ENCODE data around the gene DNAH2. TPM values are rescaled to one million over a fixed set of nuclear protein-coding genes. Genes with fewer than 3 reads are reported as not detected.
A peak's percentile ranks its signal among the peaks of the same experiment; 100 is the strongest.

The DNAH2 gene
- total and polyA plus RNA-seq, 9 of the 15 experiments (the other 6 are each of a cell fraction or from before 2014, with no cell fraction given): 0.03 TPM; not detected in 8

GRCh38 chr17:7687072-7687907 lies 30.3 kb upstream of the DNAH2 start, which contains the start of gene TP53 (continued):
- TF ChIP-seq ZHX1 (conservative IDR thresholded peaks at IDR 0.05; ENCODE audit: low read length) (peak; percentile 56; the same call in 1 of the 2 replicates), PREB (CRISPR knock-in tag; IDR thresholded peaks at IDR 0.05) (no peak), CREM (IDR thresholded peaks at IDR 0.05; ENCODE audit: low read depth) (peak; percentile 58; the same call in 1 of the 2 replicates), PCBP1 (IDR thresholded peaks at IDR 0.05; ENCODE audit: low read depth, low read length, poor library complexity, severe bottlenecking) (no peak), L3MBTL2 (IDR thresholded peaks at IDR 0.05) (peak; percentile 73), SIX5 (IDR thresholded peaks at IDR 0.05; ENCODE audit: borderline replicate concordance in 1 of 2, insufficient read depth in 1 of 2, low read depth in 1 of 2, low read length in 2 of 2) (peak; percentile 55 to 75; a peak in 2 of 4 replicates), CHCHD3 (CRISPR knock-in tag; IDR thresholded peaks at IDR 0.05) (no peak), TGIF2 (CRISPR knock-in tag; IDR thresholded peaks at IDR 0.05) (no peak), ZBTB5 (IDR thresholded peaks at IDR 0.05) (peak; percentile 52; the same call in 1 of the 2 replicates), MEF2D (tag; conservative IDR thresholded peaks at IDR 0.05; ENCODE audit: low read depth) (no peak), ZNF384 (IDR thresholded peaks at IDR 0.05; ENCODE audit: low read depth, low read length) (no peak), ZNF24 (IDR thresholded peaks at IDR 0.05) (no peak), PATZ1 (CRISPR knock-in tag; IDR thresholded peaks at IDR 0.05; ENCODE audit: borderline replicate concordance) (no peak), TAF7 (tag; IDR thresholded peaks at IDR 0.05) (peak; percentile 73; the same call in 1 of the 2 replicates)

All from K562 (cell line).